Mesendoderm (in vitro differentiated cells): ENCODE data around the gene DNMBP.
"Not testable (repeated sequence)": the region's sequence is repeated elsewhere in the genome, so short reads cannot be mapped to it uniquely, and the experiment has no call there.

Experiments
- DNase-seq: peaks from one replicate; pipeline ENCODE4 v3.0.0; 2013
- H2AK5ac ChIP-seq: 2 replicates; pipeline ENCODE4 v1.6.1; 2013; ENCODE audit warnings: low read length, inconsistent platforms
- H2BK120ac ChIP-seq: 2 replicates; pipeline ENCODE4 v1.6.1; 2013; ENCODE audit warnings: low read depth, mild to moderate bottlenecking, low read length, moderate library complexity, mixed read lengths
- H2BK15ac ChIP-seq: replicated peaks from 2 replicates; pipeline ENCODE4 v1.6.1; 2013; ENCODE audit warnings: low read depth, mild to moderate bottlenecking, moderate library complexity
- H2BK5ac ChIP-seq: 2 replicates; pipeline ENCODE4 v1.6.1; 2013; ENCODE audit warnings: low read length, inconsistent platforms
- H3K18ac ChIP-seq: 2 replicates; pipeline ENCODE4 v1.6.1; 2013; ENCODE audit warnings: mild to moderate bottlenecking, low read length, mixed read lengths
- H3K23ac ChIP-seq: one replicate; pipeline ENCODE4 v1.6.1; 2013; ENCODE audit warnings: low read length
- H3K27ac ChIP-seq: 2 replicates; pipeline ENCODE4 v1.5.1; 2013; ENCODE audit warnings: low read depth, mild to moderate bottlenecking, inconsistent platforms, low read length, moderate library complexity
- H3K27me3 ChIP-seq: 2 replicates; pipeline ENCODE4 v1.6.1; 2013; ENCODE audit warnings: low read length, control low read depth, mild to moderate bottlenecking, inconsistent platforms; ENCODE audit not compliant: insufficient read depth, poor library complexity
- H3K36me3 ChIP-seq: 2 replicates; pipeline ENCODE4 v1.6.1; 2013; ENCODE audit warnings: low read length, inconsistent platforms; ENCODE audit not compliant: control insufficient read depth, insufficient read depth
- H3K4ac ChIP-seq: one replicate; pipeline ENCODE4 v1.6.1; 2013; ENCODE audit warnings: low read depth, mild to moderate bottlenecking, low read length, moderate library complexity
- H3K4me1 ChIP-seq: 2 replicates; pipeline ENCODE4 v1.6.1; 2013; ENCODE audit warnings: low read depth, low read length, inconsistent platforms; ENCODE audit not compliant: control insufficient read depth
- H3K4me2 ChIP-seq: 2 replicates; pipeline ENCODE4 v1.6.1; 2013; ENCODE audit warnings: low read length
- H3K4me3 ChIP-seq: 2 replicates; pipeline ENCODE4 v1.5.1; 2013; ENCODE audit warnings: mild to moderate bottlenecking, low read length
- H3K56ac ChIP-seq: one replicate; pipeline ENCODE4 v1.6.1; 2013; ENCODE audit warnings: low read length
- H3K79me1 ChIP-seq: 2 replicates; pipeline ENCODE4 v1.6.1; 2013; ENCODE audit warnings: low read length, inconsistent platforms
- H3K79me2 ChIP-seq: 2 replicates; pipeline ENCODE4 v1.6.1; 2013; ENCODE audit warnings: mild to moderate bottlenecking, low read length; ENCODE audit not compliant: control insufficient read depth, insufficient read depth
- H3K9ac ChIP-seq: 2 replicates; pipeline ENCODE4 v1.6.1; 2013; ENCODE audit warnings: low read length, inconsistent platforms
- H4K5ac ChIP-seq: one replicate; pipeline ENCODE4 v1.6.1; 2013; ENCODE audit warnings: low read length
- H4K8ac ChIP-seq: one replicate; pipeline ENCODE4 v1.6.1; 2013; ENCODE audit warnings: low read depth, mild to moderate bottlenecking, control low read depth, low read length, moderate library complexity
- WGBS: extraction: QIAGEN DNeasy Blood & Tissue Kit; methylation state at CpG from one replicate; pipeline ENCODE4 v1.1.7; 2013; ENCODE audit warnings: low lambda C conversion rate, missing lambda C conversion rate; ENCODE audit not compliant: insufficient coverage; ENCODE audit errors: extremely low coverage; 5-methylcytosine and 5-hydroxymethylcytosine counted together

Gene DNMBP

GRCh38 chr10:99895066-99895465 lies 114.7 kb downstream of the DNMBP start:
- not testable (repeated sequence) for H3K4ac ChIP-seq, H3K56ac ChIP-seq, H2AK5ac ChIP-seq, H4K5ac ChIP-seq, H3K27ac ChIP-seq, H3K27me3 ChIP-seq, H3K18ac ChIP-seq, H3K79me2 ChIP-seq, H2BK120ac ChIP-seq, H2BK15ac ChIP-seq, H3K4me2 ChIP-seq, H3K9ac ChIP-seq, H2BK5ac ChIP-seq, H3K23ac ChIP-seq, H3K4me1 ChIP-seq, H3K4me3 ChIP-seq, H4K8ac ChIP-seq, H3K79me1 ChIP-seq, DNase-seq
- H3K36me3 ChIP-seq = peaks cover 10% of the 10 kb centered on the region
- WGBS = no CpG with 5 or more reads among the region's 9 CpGs

GRCh38 chr10:99894613-99895012 lies 115.1 kb downstream of the DNMBP start:
- no peak overlapping the region for H4K8ac ChIP-seq
- H3K23ac ChIP-seq = no peak overlapping the region
- H3K27me3 ChIP-seq = no peaks in the 10 kb centered on the region
- no peaks in the 10 kb centered on the region for H3K79me2 ChIP-seq
- no peak overlapping the region for H3K4me3 ChIP-seq
- H3K27ac ChIP-seq = no peak overlapping the region
- peaks cover 10% of the 10 kb centered on the region for H3K36me3 ChIP-seq
- no peak overlapping the region for H3K56ac ChIP-seq
- no peak overlapping the region for H2AK5ac ChIP-seq
- no peak overlapping the region for H3K4me2 ChIP-seq
- H3K9ac ChIP-seq = no peak overlapping the region
- no peak overlapping the region for H2BK5ac ChIP-seq
- H3K79me1 ChIP-seq = no peaks in the 10 kb centered on the region
- no peak overlapping the region for H3K4ac ChIP-seq
- H2BK15ac ChIP-seq = no peak overlapping the region
- no peak overlapping the region for H2BK120ac ChIP-seq
- no CpG with 5 or more reads among the region's 4 CpGs for WGBS
- no peak overlapping the region for H3K18ac ChIP-seq
- no peaks in the 10 kb centered on the region for H3K4me1 ChIP-seq
- no peak overlapping the region for H4K5ac ChIP-seq
- no peak for DNase-seq

GRCh38 chr10:99888622-99889021 lies 121.1 kb downstream of the DNMBP start:
- no peaks in the 10 kb centered on the region for H3K4me1 ChIP-seq
- H3K9ac ChIP-seq = no peak overlapping the region
- H3K27me3 ChIP-seq = no peaks in the 10 kb centered on the region
- H3K27ac ChIP-seq = no peak overlapping the region
- H3K4ac ChIP-seq = no peak overlapping the region
- peaks cover 9% of the 10 kb centered on the region for H3K36me3 ChIP-seq
- no peak overlapping the region for H3K4me2 ChIP-seq
- DNase-seq = no peak
- H2BK120ac ChIP-seq = no peak overlapping the region
- H3K79me1 ChIP-seq = no peaks in the 10 kb centered on the region
- no CpG with 5 or more reads among the region's 4 CpGs for WGBS
- no peak overlapping the region for H3K23ac ChIP-seq
- H4K8ac ChIP-seq = no peak overlapping the region
- H2BK5ac ChIP-seq = no peak overlapping the region
- no peak overlapping the region for H3K18ac ChIP-seq
- H2BK15ac ChIP-seq = no peak overlapping the region
- no peaks in the 10 kb centered on the region for H3K79me2 ChIP-seq
- no peak overlapping the region for H4K5ac ChIP-seq
- H3K4me3 ChIP-seq = no peak overlapping the region
- H3K56ac ChIP-seq = no peak overlapping the region
- no peak overlapping the region for H2AK5ac ChIP-seq

- no peak overlapping the region for H3K27ac ChIP-seq
- no peak overlapping the region for H4K5ac ChIP-seq
- no peaks in the 10 kb centered on the region for H3K27me3 ChIP-seq
- no peak overlapping the region for H2BK15ac ChIP-seq
- H4K8ac ChIP-seq = no peak overlapping the region
- no peak overlapping the region for H3K4me3 ChIP-seq
- no peak overlapping the region for H3K23ac ChIP-seq
- no peaks in the 10 kb centered on the region for H3K4me1 ChIP-seq
- H3K4ac ChIP-seq = no peak overlapping the region
- WGBS = no CpG with 5 or more reads among the region's 2 CpGs
- H3K36me3 ChIP-seq = peaks cover 13% of the 10 kb centered on the region
- no peak overlapping the region for H2BK120ac ChIP-seq
- no peak overlapping the region for H3K4me2 ChIP-seq
- no peak overlapping the region for H2AK5ac ChIP-seq
- H3K56ac ChIP-seq = no peak overlapping the region
- no peak overlapping the region for H3K9ac ChIP-seq
- no peaks in the 10 kb centered on the region for H3K79me2 ChIP-seq
- no peak overlapping the region for H2BK5ac ChIP-seq
- DNase-seq = peak; percentile 39
- no peaks in the 10 kb centered on the region for H3K79me1 ChIP-seq
- no peak overlapping the region for H3K18ac ChIP-seq
These were observed 126.2 kb downstream of the DNMBP start for GRCh38 chr10:99883523-99883922.

- no CpG with 5 or more reads among the region's 5 CpGs for WGBS
These were observed 128.4 kb downstream of the DNMBP start for GRCh38 chr10:99881371-99881770.

GRCh38 chr10:99880080-99880835 lies 129.5 kb downstream of the DNMBP start:
- no peak overlapping the region for H3K9ac ChIP-seq
- no peak overlapping the region for H3K4me2 ChIP-seq
- H3K18ac ChIP-seq = no peak overlapping the region
- no peak overlapping the region for H2BK15ac ChIP-seq
- H2BK120ac ChIP-seq = no peak overlapping the region
- no peak for DNase-seq
- no peak overlapping the region for H4K8ac ChIP-seq
- no peak overlapping the region for H3K4me3 ChIP-seq
- peaks cover 11% of the 10 kb centered on the region for H3K36me3 ChIP-seq
- H3K27me3 ChIP-seq = no peaks in the 10 kb centered on the region
- H3K27ac ChIP-seq = no peak overlapping the region
- H3K23ac ChIP-seq = no peak overlapping the region
- WGBS = no CpG with 5 or more reads among the region's 19 CpGs
- no peak overlapping the region for H4K5ac ChIP-seq
- H3K4me1 ChIP-seq = no peaks in the 10 kb centered on the region
- no peaks in the 10 kb centered on the region for H3K79me2 ChIP-seq
- H3K4ac ChIP-seq = no peak overlapping the region
- no peaks in the 10 kb centered on the region for H3K79me1 ChIP-seq
- no peak overlapping the region for H2AK5ac ChIP-seq
- no peak overlapping the region for H3K56ac ChIP-seq
- H2BK5ac ChIP-seq = no peak overlapping the region

More at GRCh38 chr10:99881371-99881770, 128.4 kb downstream of the DNMBP start:
- Histone ChIP-seq H3K79me2 (no peaks in the 10 kb centered on the region), H3K56ac (no peak overlapping the region), H3K79me1 (no peaks in the 10 kb centered on the region), H3K23ac (no peak overlapping the region), H3K9ac (no peak overlapping the region), H3K4ac (no peak overlapping the region), H3K4me3 (no peak overlapping the region), H3K36me3 (peaks cover 13% of the 10 kb centered on the region), H2BK15ac (no peak overlapping the region), H2BK120ac (no peak overlapping the region), H3K4me2 (no peak overlapping the region), H2BK5ac (no peak overlapping the region), H4K5ac (no peak overlapping the region), H4K8ac (no peak overlapping the region), H3K18ac (no peak overlapping the region), H3K4me1 (no peaks in the 10 kb centered on the region), H3K27me3 (no peaks in the 10 kb centered on the region), H2AK5ac (no peak overlapping the region), H3K27ac (no peak overlapping the region)
- DNase-seq = no peak
